GM23338 (cell line): ENCODE measurements around the gene MYO5B. TPM values are rescaled to one million over a fixed set of nuclear protein-coding genes. Genes with fewer than 3 reads are reported as not detected.

Experiments
- ATAC-seq: fragments of 200-7000 bp; cut with Tn5 transposase; 3 replicates; pipeline ENCODE4 v1.9.1; 2020
- DNase-seq: peaks from one replicate; pipeline ENCODE4 v3.0.0-alpha.2; 2015; ENCODE audit warnings: low spot score
- H2AFZ ChIP-seq: fragments of 200-600 bp; sonication (generic); 2 replicates; pipeline ENCODE4 v1.8.0; 2016; ENCODE audit warnings: antibody characterized with exemption, mild to moderate bottlenecking, moderate library complexity
- H3F3A ChIP-seq: fragments of 200-600 bp; sonication (generic); replicated peaks from 2 replicates; pipeline ENCODE4 v1.8.0; 2017; ENCODE audit warnings: antibody characterized with exemption, mixed run types, low read depth
- H3K27ac ChIP-seq: fragments of 200-600 bp; sonication (generic); 2 replicates; pipeline ENCODE4 v1.6.1; 2016; ENCODE audit warnings: low read depth
- H3K27me3 ChIP-seq: fragments of 200-600 bp; sonication (generic); 2 replicates; pipeline ENCODE4 v1.8.0; 2016; ENCODE audit warnings: mild to moderate bottlenecking, mixed run types, moderate library complexity; ENCODE audit not compliant: insufficient read depth
- H3K36me3 ChIP-seq: fragments of 200-600 bp; sonication (generic); 2 replicates; pipeline ENCODE4 v1.8.0; 2016; ENCODE audit warnings: mild to moderate bottlenecking; ENCODE audit not compliant: insufficient read depth
- H3K4me1 ChIP-seq: fragments of 200-600 bp; sonication (generic); 2 replicates; pipeline ENCODE4 v1.8.0; 2016; ENCODE audit warnings: mild to moderate bottlenecking, moderate library complexity; ENCODE audit not compliant: insufficient read depth
- H3K4me2 ChIP-seq: fragments of 200-600 bp; sonication (generic); 2 replicates; pipeline ENCODE4 v1.7.1; 2017; ENCODE audit warnings: mixed run types
- H3K4me3 ChIP-seq: fragments of 200-600 bp; sonication (generic); 2 replicates; pipeline ENCODE4 v1.6.1; 2016; ENCODE audit warnings: mixed run types
- H3K79me2 ChIP-seq: fragments of 200-600 bp; sonication (generic); replicated peaks from 2 replicates; pipeline ENCODE4 v1.8.0; 2017; ENCODE audit warnings: mild to moderate bottlenecking; ENCODE audit not compliant: insufficient read depth
- H3K9me2 ChIP-seq: fragments of 200-600 bp; sonication (generic); 2 replicates; pipeline ENCODE4 v1.8.0; 2017; ENCODE audit not compliant: insufficient read depth
- H4K20me1 ChIP-seq: fragments of 200-600 bp; sonication (generic); replicated peaks from 2 replicates; pipeline ENCODE4 v1.8.0; 2017; ENCODE audit warnings: mild to moderate bottlenecking; ENCODE audit not compliant: insufficient read depth
- H3K27ac Mint-ChIP-seq: 2 replicates; pipeline ENCODE4 v1.8.0; 2020; ENCODE audit warnings: inconsistent platforms, mild to moderate bottlenecking, moderate library complexity, mixed read lengths
- H3K27me3 Mint-ChIP-seq: 3 replicates; pipeline ENCODE4 v1.8.0; 2022; ENCODE audit warnings: low read depth, mild to moderate bottlenecking, moderate library complexity, mixed read lengths, inconsistent platforms; ENCODE audit not compliant: insufficient read depth, poor library complexity
- H3K36me3 Mint-ChIP-seq: 3 replicates; pipeline ENCODE4 v1.8.0; 2021; ENCODE audit warnings: low read depth, mild to moderate bottlenecking, inconsistent platforms, moderate library complexity, mixed read lengths
- H3K4me1 Mint-ChIP-seq: 3 replicates; pipeline ENCODE4 v1.8.0; 2020; ENCODE audit warnings: mild to moderate bottlenecking, inconsistent platforms, mixed read lengths
- H3K4me3 Mint-ChIP-seq: 3 replicates; pipeline ENCODE4 v1.8.0; 2021; ENCODE audit warnings: moderate library complexity, mild to moderate bottlenecking, inconsistent platforms, mixed read lengths
- H3K9me3 Mint-ChIP-seq: 3 replicates; pipeline ENCODE4 v1.8.0; 2020; ENCODE audit warnings: moderate library complexity, mild to moderate bottlenecking, inconsistent platforms, mixed read lengths
- CREB1 ChIP-seq: fragments of 250-450 bp; sonication (Bioruptor Pico); IDR thresholded peaks from 2 replicates; pipeline ENCODE4 v1.5.0; 2020; ENCODE audit warnings: low read depth, mild to moderate bottlenecking, moderate library complexity
- CTCF ChIP-seq, 2 experiments: fragments of 200-600 bp in 1 of 2; sonication (generic) in 1 of 2; conservative IDR thresholded peaks; 2 replicates each; pipeline versions ENCODE4 v1.5.1 to v1.6.1; 2016 to 2017; ENCODE audit warnings: antibody characterized with exemption in 2 of 2, low read depth in 2 of 2, mild to moderate bottlenecking in 2 of 2, moderate library complexity in 1 of 2
- ETS1 ChIP-seq: IDR thresholded peaks from 2 replicates; pipeline ENCODE4 v1.6.1; 2016; ENCODE audit warnings: antibody characterized with exemption
- EZH2 ChIP-seq: fragments of 200-600 bp; sonication (generic); IDR thresholded peaks from one replicate; pipeline ENCODE4 v1.8.0; 2017; ENCODE audit warnings: antibody characterized with exemption, mild to moderate bottlenecking, low read depth; ENCODE audit not compliant: unreplicated experiment
- EZH2phosphoT487 ChIP-seq: fragments of 200-600 bp; sonication (generic); IDR thresholded peaks from one replicate; pipeline ENCODE4 v1.8.1; 2018; ENCODE audit warnings: antibody characterized with exemption; ENCODE audit not compliant: unreplicated experiment
- JUNB ChIP-seq: IDR thresholded peaks from one replicate; pipeline ENCODE4 v1.6.1; 2016; ENCODE audit warnings: antibody characterized with exemption; ENCODE audit not compliant: unreplicated experiment
- NANOG ChIP-seq: IDR thresholded peaks from 2 replicates; pipeline ENCODE4 v1.6.1; 2016; ENCODE audit warnings: antibody characterized with exemption, borderline replicate concordance
- POLR2AphosphoS5 ChIP-seq: IDR thresholded peaks from 2 replicates; pipeline ENCODE4 v1.6.1; 2016; ENCODE audit warnings: antibody characterized with exemption, low read depth
- REST ChIP-seq: IDR thresholded peaks from one replicate; pipeline ENCODE4 v1.6.1; 2018; ENCODE audit warnings: antibody characterized with exemption; ENCODE audit not compliant: unreplicated experiment
- STAT1 ChIP-seq: IDR thresholded peaks from one replicate; pipeline ENCODE4 v1.6.1; 2016; ENCODE audit warnings: antibody characterized with exemption; ENCODE audit not compliant: unreplicated experiment
- ZNF114 ChIP-seq: fragments of 250-450 bp; sonication (Bioruptor Pico); IDR thresholded peaks from 2 replicates; pipeline ENCODE4 v1.5.0; 2020; ENCODE audit warnings: mild to moderate bottlenecking, moderate library complexity
- ZNF331 ChIP-seq: fragments of 250-450 bp; sonication (Bioruptor Pico); IDR thresholded peaks from 2 replicates; pipeline ENCODE4 v1.5.0; 2020; ENCODE audit warnings: low read depth, mild to moderate bottlenecking, moderate library complexity
- ZNF462 ChIP-seq: fragments of 250-450 bp; sonication (Bioruptor Pico); IDR thresholded peaks from 2 replicates; pipeline ENCODE4 v1.5.0; 2020; ENCODE audit warnings: mild to moderate bottlenecking, moderate library complexity
- polyA plus RNA-seq: library from polyadenylated mRNA; unstranded; fragments of >200 nt; fragmentation: Nextera tagmentation; extraction: Ambion mirVana; gene quantifications from 2 replicates; pipeline ENCODE4 v1.2.1, GENCODE V29; 2016
- total RNA-seq: library from RNA; depleted of rRNA; stranded (reverse); fragments of >200 nt; shearing (Covaris generic); gene quantifications from 2 replicates; pipeline ENCODE4 v1.2.3, GENCODE V29; 2014

Gene MYO5B
- total and polyA plus RNA-seq, 2 experiments from 2014 or later: 3.2 to 19.1 TPM

GRCh38 chr18:50033004-50033403 is 161.9 kb downstream of the MYO5B start:
- Mint-ChIP-seq H3K27ac (no peak overlapping the region), H3K4me1 (peaks cover 3% of the 10 kb centered on the region; the same call in 1 of the 3 replicates), H3K9me3 (no peaks in the 10 kb centered on the region), H3K36me3 (no peaks in the 10 kb centered on the region), H3K27me3 (no peaks in the 10 kb centered on the region), H3K4me3 (no peak overlapping the region)
- Histone ChIP-seq H3K27ac (no peak overlapping the region), H3K27me3 (no peaks in the 10 kb centered on the region), H3K4me1 (no peaks in the 10 kb centered on the region), H2AFZ (no peak overlapping the region), H3K4me3 (no peak overlapping the region), H3K79me2 (no peaks in the 10 kb centered on the region), H4K20me1 (no peaks in the 10 kb centered on the region), H3F3A (no peaks in the 10 kb centered on the region), H3K4me2 (no peak overlapping the region), H3K36me3 (no peaks in the 10 kb centered on the region), H3K9me2 (no peaks in the 10 kb centered on the region)
- DNase-seq: no peak
- ATAC-seq: no peak
- TF ChIP-seq ZNF462 (CRISPR knock-in tag) (no peak), REST (no peak), ETS1 (no peak), NANOG (no peak), ZNF114 (no peak), CTCF (conservative IDR thresholded peaks at IDR 0.05; ENCODE audit: low read depth in 2 of 2) (no peak), EZH2phosphoT487 (no peak), JUNB (no peak), EZH2 (no peak), CREB1 (CRISPR knock-in tag) (no peak), POLR2AphosphoS5 (no peak), STAT1 (no peak), ZNF331 (CRISPR knock-in tag) (no peak)
